HG03342 (cell line): Measurements from ENCODE around the gene POTEF.
"Not testable (repeated sequence)": the region's sequence is repeated elsewhere in the genome, so short reads cannot be mapped to it uniquely, and the experiment has no call there.

Experiments used
- ATAC-seq: cut with Tn5 transposase; IDR thresholded peaks from one replicate; pipeline ENCODE4 v1.9.1; 2021; ENCODE audit warnings: mild to moderate bottlenecking, moderate library complexity; ENCODE audit not compliant: unreplicated experiment

POTEF gene

GRCh38 chr2:130153721-130154422, 24.9 kb upstream of the POTEF start:
- not testable (repeated sequence) for ATAC-seq

- no peak for ATAC-seq
These were observed 24.0 kb upstream of the POTEF start for GRCh38 chr2:130152816-130153595.

- ATAC-seq = not testable (repeated sequence)
These were observed 23.3 kb upstream of the POTEF start for GRCh38 chr2:130152136-130152815.

- ATAC-seq = not testable (repeated sequence)
These were observed 22.1 kb upstream of the POTEF start for GRCh38 chr2:130151145-130151512.

- no peak for ATAC-seq
These were observed 21.4 kb upstream of the POTEF start for GRCh38 chr2:130150181-130151144.

- not testable (repeated sequence) for ATAC-seq
These were observed 19.5 kb upstream of the POTEF start for GRCh38 chr2:130148515-130148914.

DNA sequence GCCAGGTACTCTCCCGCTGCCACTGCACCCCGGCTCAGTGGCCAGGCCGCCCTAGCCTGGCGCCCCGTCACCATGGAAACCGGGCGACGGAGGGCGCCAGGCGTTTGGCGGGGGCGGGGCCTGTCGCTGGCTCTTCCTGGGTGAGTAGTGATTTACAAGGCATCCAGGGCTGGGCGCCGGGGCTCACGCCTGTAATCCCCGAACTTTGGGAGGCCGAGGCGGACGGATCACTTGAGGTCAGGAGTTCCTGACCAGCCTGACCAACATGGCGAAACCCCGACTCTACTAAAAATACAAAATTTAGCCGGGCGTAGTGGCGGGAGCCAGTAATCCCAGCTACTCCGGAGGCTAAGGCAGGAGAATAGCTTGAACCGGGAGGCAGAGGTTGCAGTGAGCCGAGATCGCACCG, 16.0 kb upstream of the POTEF start, which contains the start of gene CCDC74B:
Gene CCDC74B (minus strand): TSS at position 107 of the 409 bp plus-strand sequence. CDS start 116 bp downstream, outside the sequence.
- ATAC-seq = peak; percentile 77

DNA sequence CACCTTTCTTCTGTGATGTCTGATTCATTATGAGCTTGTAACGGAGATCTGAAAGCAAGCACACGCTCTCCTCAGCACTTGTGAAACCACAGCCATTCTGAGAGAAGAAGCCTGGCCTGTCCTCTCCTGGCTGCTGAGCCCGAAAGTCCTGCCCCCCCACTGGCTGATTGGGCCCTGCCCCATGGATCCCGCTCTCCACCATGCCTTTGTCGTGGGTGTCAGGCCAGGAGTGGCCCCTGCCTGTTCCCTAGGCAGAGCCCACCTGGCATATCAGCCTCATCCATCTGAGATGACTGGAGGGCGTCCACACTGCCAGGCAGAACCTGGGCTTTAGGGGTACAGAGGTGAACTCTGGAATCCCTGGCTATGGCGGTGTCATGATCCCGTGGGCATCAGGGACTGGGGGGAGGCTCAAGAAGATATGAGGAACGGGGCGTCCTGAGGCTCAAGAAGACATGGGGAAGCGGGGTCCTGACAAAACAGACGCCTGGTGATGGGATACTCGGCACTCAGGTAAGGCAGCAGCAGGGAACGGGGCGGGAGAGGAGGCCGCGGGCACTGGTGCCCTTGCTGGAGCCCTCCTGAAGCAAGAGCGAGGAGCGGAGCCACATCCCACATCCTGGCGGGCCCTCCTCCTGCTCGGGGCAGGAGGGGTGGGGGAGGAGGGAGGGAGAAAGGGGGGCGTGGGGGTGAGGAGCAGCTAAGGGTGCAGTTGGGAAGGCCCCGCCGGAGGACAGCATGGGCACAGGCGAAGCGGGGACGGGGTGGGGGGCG, 14.4 kb upstream of the POTEF start:
- ATAC-seq = not testable (repeated sequence)

GRCh38 chr2:130142396-130143265, 13.6 kb upstream of the POTEF start:
- not testable (repeated sequence) for ATAC-seq

DNA sequence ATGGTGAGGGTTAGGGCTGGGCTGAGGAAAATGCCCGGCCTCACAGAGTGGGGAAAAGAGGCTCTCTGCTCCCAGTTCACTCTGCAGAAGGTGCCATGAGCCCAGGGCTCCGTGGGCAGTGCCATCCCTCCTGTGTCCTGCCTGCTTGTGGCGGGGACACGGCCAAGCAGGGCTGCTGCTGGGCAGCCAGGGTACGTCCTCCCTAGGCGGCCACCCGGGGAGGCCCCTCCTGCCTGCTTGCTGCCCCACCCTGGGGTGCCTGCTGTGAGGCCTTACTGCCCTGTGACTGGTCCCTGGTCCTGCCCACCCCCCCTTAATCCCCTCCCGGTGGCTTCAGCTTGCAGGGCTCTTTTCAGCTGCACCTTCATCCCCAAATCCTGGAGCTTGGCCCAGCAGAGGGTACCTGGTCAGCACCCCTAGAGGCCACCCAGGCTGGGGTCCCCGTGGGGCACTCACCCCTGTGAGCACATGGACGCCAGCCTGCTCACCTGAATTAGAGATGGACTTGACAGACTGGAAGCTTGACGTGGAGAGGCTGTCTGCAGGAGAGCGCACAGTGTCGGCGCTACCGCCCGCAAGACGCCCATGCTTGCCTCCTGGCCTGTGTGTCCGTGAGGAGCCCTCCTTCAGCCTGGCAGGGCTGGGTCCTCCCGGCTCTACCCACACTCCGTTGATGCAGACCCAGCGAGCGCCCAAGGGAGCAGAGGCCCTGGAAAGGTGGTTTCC, 12.8 kb upstream of the POTEF start:
- ATAC-seq = not testable (repeated sequence)

- not testable (repeated sequence) for ATAC-seq
These were observed 12.0 kb upstream of the POTEF start for GRCh38 chr2:130141002-130141401.

DNA sequence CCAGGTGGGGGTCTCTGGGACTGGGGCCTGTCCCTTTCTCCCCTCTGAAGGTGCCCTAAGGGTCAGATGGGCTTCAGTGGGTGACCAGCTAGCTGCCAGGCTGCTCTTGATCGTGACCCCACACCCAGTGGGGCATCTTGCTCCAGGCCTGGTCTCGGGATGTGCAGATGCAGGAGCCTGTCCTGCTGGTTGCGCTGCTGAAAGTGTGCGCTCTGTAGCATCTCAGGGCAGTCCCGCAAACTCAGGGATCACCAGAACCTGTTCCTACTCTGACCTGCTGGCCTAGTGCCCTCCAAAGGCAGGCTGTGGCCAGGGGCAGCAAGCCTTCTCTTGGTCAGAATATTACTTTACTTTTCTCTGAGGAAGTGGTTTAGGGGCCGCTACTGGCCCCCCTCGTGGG, 11.5 kb upstream of the POTEF start:
- ATAC-seq = not testable (repeated sequence)

DNA sequence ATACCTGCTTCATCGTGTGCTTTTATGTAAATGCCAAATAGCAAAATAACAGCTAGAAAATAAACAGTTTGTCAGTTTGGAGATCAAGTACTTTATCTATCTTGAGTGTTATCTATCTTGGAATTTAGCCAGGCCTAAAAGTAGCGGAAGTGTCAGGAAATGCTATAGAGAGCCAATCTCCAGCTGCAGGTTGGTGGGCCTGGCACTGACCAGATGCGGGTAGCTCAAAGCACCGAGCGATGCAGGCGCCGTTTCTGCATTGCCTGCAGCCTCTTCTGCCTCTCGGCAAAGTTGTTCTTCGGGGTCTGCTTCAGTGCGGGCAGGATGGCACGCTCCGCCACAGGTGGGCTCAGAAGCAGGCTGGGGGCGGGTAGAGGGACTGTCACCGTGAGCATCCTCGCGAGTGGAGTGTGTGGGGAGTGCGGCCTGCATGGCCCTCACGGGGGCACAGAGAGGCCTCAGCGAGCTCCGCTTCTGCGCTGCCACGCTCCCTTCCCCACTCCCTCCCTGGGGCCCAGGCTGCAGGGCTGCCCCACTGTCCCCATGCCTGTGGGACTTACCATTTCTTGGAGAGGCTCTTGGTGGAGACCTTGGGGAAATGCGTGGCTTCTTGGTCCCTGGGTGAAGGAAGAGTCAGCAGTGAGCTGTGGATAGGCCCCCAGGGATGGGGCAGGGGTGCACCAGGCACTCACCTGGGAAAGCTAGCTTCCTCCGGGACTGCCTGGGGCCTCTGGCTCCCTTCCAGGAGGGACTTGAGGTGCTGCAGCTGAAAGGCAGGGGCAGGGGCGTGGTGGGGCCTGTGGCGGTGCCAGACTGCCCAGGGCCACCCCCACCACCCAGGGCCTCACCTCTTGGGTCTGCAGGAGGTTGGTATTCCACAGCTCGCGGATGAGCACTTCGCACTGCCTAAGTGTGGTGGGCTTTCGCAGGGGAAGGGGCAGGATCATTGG, 10.6 kb upstream of the POTEF start:
- not testable (repeated sequence) for ATAC-seq

- ATAC-seq = not testable (repeated sequence)
These were observed 9.8 kb upstream of the POTEF start for GRCh38 chr2:130138841-130139251.

DNA sequence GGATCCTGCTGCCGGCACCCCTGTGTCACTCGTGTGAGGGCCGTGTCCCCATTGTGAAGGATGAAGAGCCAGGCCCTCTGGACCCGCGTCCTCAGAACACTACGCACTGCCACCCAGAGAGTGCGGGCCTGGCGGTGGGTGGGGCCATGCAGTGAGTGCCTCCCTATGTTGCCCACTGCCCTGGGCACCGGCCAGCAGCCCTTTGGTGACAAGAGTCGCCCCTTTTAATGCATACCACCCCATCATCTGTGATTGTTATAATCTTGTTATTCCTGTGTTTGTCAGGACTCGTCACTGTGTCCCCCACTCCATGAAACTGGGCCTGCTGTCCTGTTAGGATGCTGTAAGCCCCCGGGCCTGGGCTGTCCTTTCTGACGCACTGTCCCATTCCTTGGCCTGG, 9.3 kb upstream of the POTEF start:
- ATAC-seq = not testable (repeated sequence)

DNA sequence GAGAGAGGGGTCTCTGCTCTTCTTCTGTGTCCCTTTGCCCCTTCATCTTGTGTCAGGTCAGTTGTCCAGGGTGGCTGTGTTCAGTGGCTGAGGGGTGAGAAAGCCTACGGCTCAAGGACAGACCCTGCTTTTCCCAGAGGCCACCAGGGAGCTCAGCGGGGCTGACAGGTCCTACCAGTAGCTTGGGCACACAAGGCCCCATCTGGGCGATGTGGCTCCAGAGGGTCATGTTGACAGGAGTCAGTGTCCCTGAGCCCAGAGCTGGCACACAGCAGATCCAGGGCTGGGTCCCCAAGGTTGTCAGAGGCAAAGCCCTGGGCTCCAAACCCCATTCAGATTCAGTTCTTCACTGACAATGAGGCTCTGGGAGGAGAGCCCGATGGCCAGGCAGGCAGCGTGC, 8.1 kb upstream of the POTEF start:
- not testable (repeated sequence) for ATAC-seq

DNA sequence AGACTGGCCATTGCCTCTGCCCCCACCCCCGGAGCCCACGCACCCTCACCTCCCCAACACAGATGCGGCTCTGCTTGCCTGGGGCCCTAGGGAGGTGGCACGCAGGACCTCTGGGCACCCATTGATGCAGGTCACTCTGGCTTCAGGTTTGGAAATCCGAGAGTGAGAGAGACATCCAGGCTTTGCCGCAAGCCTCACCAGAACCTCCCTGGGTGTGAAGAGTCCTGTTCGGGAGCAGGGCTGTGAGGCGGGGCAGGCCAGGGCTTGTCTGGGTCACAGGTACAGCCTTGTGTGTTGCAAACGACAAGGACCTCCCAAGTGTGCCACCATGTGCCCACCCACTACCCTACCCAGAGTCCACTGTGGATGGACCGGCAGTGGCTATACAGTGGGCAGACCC, 7.5 kb upstream of the POTEF start:
- ATAC-seq = not testable (repeated sequence)
